ENCODE data around the gene ACVR2A. TPM values are rescaled to one million over a fixed set of nuclear protein-coding genes. Genes with fewer than 3 reads are reported as not detected.

The ACVR2A gene
- total RNA-seq, 4 donors from 2014 or later, result 29.2 to 41.3 (median 39.2) TPM

GRCh38 chr2:147818741-147819140 lies 26.1 kb upstream of the ACVR2A start:
- DNase-seq, result no peak
- H3K4me3 ChIP-seq, result no peak overlapping the region
- TF ChIP-seq CTCF (IDR thresholded peaks at IDR 0.05) (no peak), POLR2A (IDR thresholded peaks at IDR 0.05) (no peak)
- H3K4me1 ChIP-seq, result no peaks in the 10 kb centered on the region
- H3K36me3 ChIP-seq, result no peaks in the 10 kb centered on the region
- H3K27me3 ChIP-seq, result no peaks in the 10 kb centered on the region
- no peaks in the 10 kb centered on the region for H3K9me3 ChIP-seq
- H3K27ac ChIP-seq, result no peak overlapping the region

DNA sequence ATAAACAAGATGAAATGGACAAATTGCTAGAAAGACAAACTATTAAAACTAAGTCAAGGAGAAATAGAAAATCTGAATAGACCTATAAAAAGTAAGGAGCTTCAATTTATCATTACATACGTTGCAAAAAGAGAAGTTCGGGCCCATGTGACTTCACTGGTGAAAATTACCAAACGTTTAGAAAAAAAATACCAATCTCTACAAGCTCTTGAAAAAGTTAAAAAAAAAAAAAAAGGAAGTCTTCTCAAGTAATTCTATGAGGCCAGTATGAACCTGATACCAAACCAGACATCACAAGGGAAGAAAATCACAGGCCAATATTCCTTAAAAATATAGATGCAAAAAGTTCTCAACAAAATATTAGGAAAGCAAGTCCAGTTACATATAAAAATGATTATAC lies 20.2 kb upstream of the ACVR2A start:
- DNase-seq, result no peak
- Histone ChIP-seq H3K9me3 (no peaks in the 10 kb centered on the region), H3K27ac (no peak overlapping the region), H3K36me3 (no peaks in the 10 kb centered on the region), H3K27me3 (no peaks in the 10 kb centered on the region), H3K4me3 (no peak overlapping the region), H3K4me1 (no peaks in the 10 kb centered on the region)
- TF ChIP-seq POLR2A (IDR thresholded peaks at IDR 0.05) (no peak), CTCF (IDR thresholded peaks at IDR 0.05) (no peak)

GRCh38 chr2:147826278-147827087 lies 18.3 kb upstream of the ACVR2A start:
- H3K27ac ChIP-seq, result no peak overlapping the region
- no peaks in the 10 kb centered on the region for H3K27me3 ChIP-seq
- DNase-seq, result no peak
- H3K36me3 ChIP-seq, result no peaks in the 10 kb centered on the region
- H3K9me3 ChIP-seq, result no peaks in the 10 kb centered on the region
- H3K4me3 ChIP-seq, result no peak overlapping the region
- no peaks in the 10 kb centered on the region for H3K4me1 ChIP-seq
- TF ChIP-seq CTCF (IDR thresholded peaks at IDR 0.05), result no peak
- TF ChIP-seq POLR2A (IDR thresholded peaks at IDR 0.05), result no peak

DNA sequence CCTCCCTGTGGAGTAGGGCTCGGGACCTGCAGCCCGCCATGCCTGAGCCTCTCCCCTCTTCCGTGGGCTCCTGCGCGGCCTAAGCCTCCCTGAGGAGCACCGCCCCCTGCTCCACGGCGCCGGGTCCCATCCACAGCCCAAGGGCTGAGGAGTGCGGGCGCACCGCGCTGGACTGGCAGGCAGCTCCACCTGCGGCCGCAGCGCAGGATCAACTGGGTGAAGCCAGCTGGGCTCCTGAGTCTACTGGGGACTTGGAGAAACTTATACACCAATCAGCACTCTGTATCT lies 17.8 kb upstream of the ACVR2A start:
- H3K4me1 ChIP-seq, result no peaks in the 10 kb centered on the region

DNA sequence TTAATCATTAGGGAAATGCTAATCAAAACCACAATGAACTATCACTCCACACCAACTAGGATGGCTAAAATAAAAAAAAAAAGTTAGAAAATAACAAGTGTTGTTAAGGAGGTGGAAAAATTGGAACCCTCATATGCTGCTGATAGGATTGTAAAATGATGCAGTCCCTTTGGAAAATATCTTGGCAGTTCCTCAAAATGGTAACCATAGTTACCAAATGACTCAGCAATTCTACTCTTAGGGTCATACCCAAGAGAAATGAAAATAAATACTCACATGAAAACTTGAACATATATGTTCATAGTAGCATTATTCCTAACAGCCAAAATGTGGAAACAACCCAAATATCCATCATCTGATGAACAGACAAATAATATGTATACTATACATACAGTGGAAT lies 15.7 kb upstream of the ACVR2A start:
- Histone ChIP-seq H3K9me3 (no peaks in the 10 kb centered on the region), H3K27ac (no peak overlapping the region), H3K27me3 (no peaks in the 10 kb centered on the region), H3K4me3 (no peak overlapping the region), H3K4me1 (no peaks in the 10 kb centered on the region), H3K36me3 (no peaks in the 10 kb centered on the region)
- no peak for DNase-seq
- TF ChIP-seq CTCF (IDR thresholded peaks at IDR 0.05), result no peak
- TF ChIP-seq POLR2A (IDR thresholded peaks at IDR 0.05), result no peak

More for the DNA sequence above, 17.8 kb upstream of the ACVR2A start:
- Histone ChIP-seq H3K36me3 (no peaks in the 10 kb centered on the region), H3K27me3 (no peaks in the 10 kb centered on the region), H3K4me3 (no peak overlapping the region), H3K9me3 (no peaks in the 10 kb centered on the region), H3K27ac (no peak overlapping the region)
- TF ChIP-seq POLR2A (IDR thresholded peaks at IDR 0.05) (no peak), CTCF (IDR thresholded peaks at IDR 0.05) (no peak)
- no peak for DNase-seq

GRCh38 chr2:147836099-147836498 lies 8.7 kb upstream of the ACVR2A start:
- no peaks in the 10 kb centered on the region for H3K36me3 ChIP-seq
- no peaks in the 10 kb centered on the region for H3K27me3 ChIP-seq
- H3K9me3 ChIP-seq, result no peaks in the 10 kb centered on the region
- no peaks in the 10 kb centered on the region for H3K4me1 ChIP-seq
- no peak for DNase-seq
- H3K27ac ChIP-seq, result no peak overlapping the region
- H3K4me3 ChIP-seq, result no peak overlapping the region
- TF ChIP-seq POLR2A (IDR thresholded peaks at IDR 0.05) (no peak), CTCF (IDR thresholded peaks at IDR 0.05) (no peak)

Data from Peyer's patch (tissue), 4 donors.